ENCODE measurements around the gene ZFAND4.
"Not testable (repeated sequence)": the region's sequence is repeated elsewhere in the genome, so short reads cannot be mapped to it uniquely, and the experiment has no call there.

Gene ZFAND4

DNA sequence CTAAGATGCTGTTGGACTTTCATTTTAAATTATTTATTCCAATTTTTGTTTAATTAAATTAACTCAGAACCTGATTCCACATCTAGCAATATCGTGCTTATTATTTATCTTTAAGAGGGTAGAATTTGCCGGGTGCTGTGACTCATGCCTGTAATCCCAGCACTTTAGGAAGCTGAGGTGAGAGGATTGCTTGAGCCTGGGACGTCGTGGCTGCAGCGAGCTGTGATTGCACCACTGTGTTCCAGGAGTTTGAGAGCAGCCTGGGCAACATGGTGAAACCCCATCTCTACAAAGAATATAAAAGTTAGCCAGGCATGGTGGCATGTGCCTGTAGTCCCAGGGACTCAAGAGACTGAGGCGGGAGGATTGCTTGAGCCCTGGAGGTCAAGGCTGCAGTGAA, 47.8 kb downstream of the ZFAND4 start:
- TF ChIP-seq CTCF (IDR thresholded peaks at IDR 0.05; ENCODE audit: low read depth, low read length): no peak
- H3K4me3 ChIP-seq (ENCODE audit: low read depth, low read length): no peak overlapping the region

DNA sequence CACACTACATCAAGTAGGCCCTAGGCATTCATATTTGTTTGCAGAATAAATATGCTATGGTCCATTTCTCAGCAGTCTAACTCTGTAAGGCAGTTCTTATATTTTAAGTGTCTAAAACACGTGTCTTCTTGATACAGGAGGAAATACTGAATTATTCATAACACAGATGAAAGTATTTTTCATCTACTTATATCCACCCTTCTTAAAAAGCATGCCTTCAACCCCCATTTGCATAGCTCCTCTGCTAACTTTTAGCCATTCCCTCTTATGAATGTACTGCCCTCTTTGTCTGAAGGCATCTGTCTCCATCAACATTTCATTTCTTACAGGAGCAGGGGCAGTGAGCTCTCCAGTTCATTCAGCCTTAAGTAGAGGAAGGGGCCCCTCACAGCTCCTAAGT, 57.7 kb downstream of the ZFAND4 start:
- no peak overlapping the region for H3K4me3 ChIP-seq (ENCODE audit: low read depth, low read length)
- TF ChIP-seq CTCF (IDR thresholded peaks at IDR 0.05; ENCODE audit: low read depth, low read length): no peak

DNA sequence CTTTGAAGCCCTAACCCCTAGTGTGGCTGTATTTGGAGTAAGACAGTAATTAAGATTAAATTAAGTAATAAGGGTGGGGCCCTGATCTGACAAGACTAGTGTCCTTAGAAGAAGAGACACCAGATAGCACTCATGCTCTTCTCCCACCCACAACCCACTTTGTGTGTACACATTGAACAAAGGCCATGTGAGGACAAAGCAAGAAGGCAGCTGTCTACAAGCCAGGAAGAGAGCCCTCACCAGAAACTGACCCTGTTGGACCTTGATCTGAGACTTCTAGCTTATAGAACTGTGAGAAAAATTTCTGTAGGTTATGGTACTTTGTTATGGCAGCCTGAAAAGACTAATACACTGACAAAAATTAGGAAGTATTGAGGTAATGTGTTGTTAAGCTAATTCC, 59.8 kb downstream of the ZFAND4 start:
- no peak overlapping the region for H3K4me3 ChIP-seq (ENCODE audit: low read depth, low read length)
- no peak for TF ChIP-seq CTCF (IDR thresholded peaks at IDR 0.05; ENCODE audit: low read depth, low read length)

DNA sequence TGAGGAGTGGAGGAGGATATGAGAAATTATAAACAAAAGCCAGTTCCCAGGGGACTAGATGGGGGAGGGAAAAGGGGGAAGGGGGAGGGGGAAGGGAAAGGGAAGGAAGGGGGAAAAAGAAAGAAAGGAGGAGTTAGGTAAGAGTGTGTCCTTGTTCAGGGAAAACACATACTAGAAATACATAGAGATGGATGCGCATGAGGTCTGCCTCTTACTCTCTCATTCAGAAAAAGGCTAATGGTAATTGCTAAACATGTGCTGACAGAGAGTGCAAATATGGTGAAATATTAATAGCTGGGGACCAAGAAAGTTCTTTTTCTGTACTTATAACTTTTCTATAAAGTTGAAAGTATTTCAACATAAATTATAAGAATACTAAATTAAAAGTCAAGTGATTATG, 64.5 kb downstream of the ZFAND4 start:
- no peak overlapping the region for H3K4me3 ChIP-seq (ENCODE audit: low read depth, low read length)
- no peak for TF ChIP-seq CTCF (IDR thresholded peaks at IDR 0.05; ENCODE audit: low read depth, low read length)

DNA sequence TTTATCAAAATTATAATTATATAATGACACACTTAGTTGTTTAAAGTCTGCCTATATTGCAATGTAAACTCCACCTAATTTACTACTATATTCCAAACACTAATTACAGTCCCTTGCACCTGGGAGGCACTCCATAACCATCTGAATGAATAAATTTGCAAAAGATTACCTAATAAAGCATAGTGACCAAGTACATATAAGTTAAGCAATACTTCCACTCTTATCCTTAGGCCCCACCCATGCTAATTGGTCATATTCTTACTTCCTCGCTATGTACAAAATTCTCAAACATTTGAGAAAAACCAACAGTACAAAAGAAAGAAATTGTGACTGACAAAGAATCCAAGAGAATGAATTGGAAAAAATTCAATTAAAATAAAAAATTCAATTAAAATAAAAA, 65.3 kb downstream of the ZFAND4 start:
- H3K4me3 ChIP-seq (ENCODE audit: low read depth, low read length): no peak overlapping the region
- no peak for TF ChIP-seq CTCF (IDR thresholded peaks at IDR 0.05; ENCODE audit: low read depth, low read length)

GRCh38 chr10:45602836-45603235, 69.7 kb downstream of the ZFAND4 start:
- H3K4me3 ChIP-seq (ENCODE audit: low read depth, low read length): no peak overlapping the region
- TF ChIP-seq CTCF (IDR thresholded peaks at IDR 0.05; ENCODE audit: low read depth, low read length): no peak

- TF ChIP-seq CTCF (IDR thresholded peaks at IDR 0.05; ENCODE audit: low read depth, low read length): no peak
- H3K4me3 ChIP-seq (ENCODE audit: low read depth, low read length): no peak overlapping the region
These were observed 70.4 kb downstream of the ZFAND4 start for GRCh38 chr10:45602082-45602730.

- not testable (repeated sequence) for H3K4me3 ChIP-seq (ENCODE audit: low read depth, low read length)
These were observed 71.2 kb downstream of the ZFAND4 start for GRCh38 chr10:45601254-45601930.

- H3K4me3 ChIP-seq (ENCODE audit: low read depth, low read length): not testable (repeated sequence)
These were observed 72.0 kb downstream of the ZFAND4 start for GRCh38 chr10:45600337-45601253.

Data from WI38 (cell line).